HEK293T (cell line): Measurements from ENCODE around the gene CLC.
"Not testable (repeated sequence)": the region's sequence is repeated elsewhere in the genome, so short reads cannot be mapped to it uniquely, and the experiment has no call there.

Source experiments
- CTCF ChIA-PET: fragments of 350-600 bp; formaldehyde crosslinking; extraction: SDS; loops from one replicate; lab custom pipeline; 2021; ENCODE audit warnings: antibody characterized with exemption, inconsistent platforms; lab: Yijun Ruan, JAX
- POLR2A ChIA-PET: fragments of 350-600 bp; formaldehyde crosslinking; extraction: SDS; loops from one replicate; lab custom pipeline; 2020; ENCODE audit warnings: antibody characterized with exemption, inconsistent platforms; lab: Yijun Ruan, JAX
- DNase-seq: peaks from one replicate; pipeline ENCODE4 v3.0.0; 2012; ENCODE audit warnings: mixed read lengths; ENCODE audit errors: extremely low spot score
- ARNT ChIP-seq: fragments of 450-650 bp; IDR thresholded peaks from 2 replicates; pipeline ENCODE4 v1.6.1; 2017; ENCODE audit warnings: mild to moderate bottlenecking
- BHLHE40 ChIP-seq: fragments of 450-650 bp; IDR thresholded peaks from 2 replicates; pipeline ENCODE4 v1.6.1; 2016; ENCODE audit warnings: mild to moderate bottlenecking, moderate library complexity, borderline replicate concordance
- CTBP1 ChIP-seq: fragments of 450-650 bp; IDR thresholded peaks from 2 replicates; pipeline ENCODE4 v1.6.1; 2016; ENCODE audit warnings: borderline replicate concordance
- ELF4 ChIP-seq: fragments of 450-650 bp; IDR thresholded peaks from 2 replicates; pipeline ENCODE4 v1.6.1; 2017; ENCODE audit warnings: antibody characterized with exemption
- FOXA1 ChIP-seq: fragments of 450-650 bp; IDR thresholded peaks from 2 replicates; pipeline ENCODE4 v1.6.1; 2016; ENCODE audit warnings: mild to moderate bottlenecking
- FOXK2 ChIP-seq: fragments of 450-650 bp; IDR thresholded peaks from 2 replicates; pipeline ENCODE4 v1.6.1; 2016; ENCODE audit warnings: mild to moderate bottlenecking
- FOXM1 ChIP-seq: fragments of 450-650 bp; IDR thresholded peaks from 2 replicates; pipeline ENCODE4 v1.6.1; 2017; ENCODE audit warnings: mild to moderate bottlenecking, borderline replicate concordance
- HDGF ChIP-seq: fragments of 450-650 bp; IDR thresholded peaks from 2 replicates; pipeline ENCODE4 v1.6.1; 2017; ENCODE audit warnings: antibody characterized with exemption, borderline replicate concordance
- L3MBTL2 ChIP-seq: fragments of 450-650 bp; conservative IDR thresholded peaks from 2 replicates; pipeline ENCODE4 v1.6.1; 2016; ENCODE audit warnings: mild to moderate bottlenecking
- LEF1 ChIP-seq: fragments of 450-650 bp; IDR thresholded peaks from 2 replicates; pipeline ENCODE4 v1.6.1; 2017; ENCODE audit warnings: mild to moderate bottlenecking, borderline replicate concordance
- NFRKB ChIP-seq: fragments of 450-650 bp; IDR thresholded peaks from 2 replicates; pipeline ENCODE4 v1.6.1; 2016; ENCODE audit warnings: mild to moderate bottlenecking, moderate library complexity
- PKNOX1 ChIP-seq: fragments of 450-650 bp; IDR thresholded peaks from 2 replicates; pipeline ENCODE4 v1.6.1; 2016
- SP1 ChIP-seq: fragments of 450-650 bp; IDR thresholded peaks from 2 replicates; pipeline ENCODE4 v1.6.1; 2017
- SUZ12 ChIP-seq: fragments of 450-650 bp; IDR thresholded peaks from 2 replicates; pipeline ENCODE4 v1.6.1; 2016; ENCODE audit warnings: mild to moderate bottlenecking
- TARDBP ChIP-seq: fragments of 450-650 bp; IDR thresholded peaks from 2 replicates; pipeline ENCODE4 v1.6.1; 2016
- ZNF384 ChIP-seq: fragments of 450-650 bp; IDR thresholded peaks from 2 replicates; pipeline ENCODE4 v1.6.1; 2016

CLC gene

DNA sequence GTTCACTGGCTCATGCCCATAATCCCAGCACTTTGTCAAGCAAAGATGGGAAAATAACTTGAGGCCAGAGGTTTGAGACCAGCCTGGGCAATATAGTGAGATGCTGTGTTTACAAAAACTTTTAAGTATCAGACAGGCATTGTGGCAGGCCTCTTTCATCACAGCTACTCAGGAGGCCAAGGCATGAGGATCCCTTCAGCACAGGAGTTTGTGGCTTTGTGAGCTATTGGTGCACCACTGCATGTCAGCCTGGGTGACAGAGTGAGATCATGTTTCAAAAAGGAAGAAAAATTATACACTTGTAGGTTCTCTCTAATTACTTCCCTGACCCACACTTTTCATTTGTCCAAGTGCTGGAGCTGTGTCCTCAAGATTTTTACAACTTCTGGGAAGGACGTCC, 45.0 kb downstream of the CLC start:
- CTCF ChIA-PET: no interaction called here
- no peak for DNase-seq
- POLR2A ChIA-PET: no interaction called here
- TF ChIP-seq FOXK2 (no peak), PKNOX1 (no peak), SUZ12 (no peak), CTBP1 (no peak), ARNT (no peak), SP1 (no peak), L3MBTL2 (no peak), FOXM1 (no peak), BHLHE40 (no peak), TARDBP (no peak), HDGF (no peak), ZNF384 (no peak), FOXA1 (no peak), NFRKB (no peak), ELF4 (no peak), LEF1 (no peak)

DNA sequence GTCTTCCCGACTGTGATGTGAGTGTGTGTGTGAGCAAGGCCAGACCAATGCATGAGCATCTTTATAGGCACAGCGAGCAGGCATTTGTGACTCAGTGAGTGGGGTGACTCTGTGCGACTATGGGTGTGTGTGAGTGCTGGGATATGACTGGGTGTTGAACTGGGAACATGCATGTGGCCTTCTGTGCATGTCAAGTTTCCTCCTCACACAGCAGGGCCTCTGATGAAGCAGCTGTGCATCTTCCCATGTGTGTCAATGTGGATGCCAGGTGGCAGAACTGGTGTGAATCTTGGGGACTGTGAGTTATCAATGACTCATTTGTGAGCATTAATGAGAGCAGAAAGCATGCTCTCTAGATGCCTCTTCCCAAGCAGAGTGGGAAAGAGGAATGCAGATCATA, 45.7 kb downstream of the CLC start:
- TF ChIP-seq BHLHE40 (no peak), HDGF (no peak), TARDBP (no peak)
- CTCF ChIA-PET: no interaction called here
- no peak for DNase-seq
- POLR2A ChIA-PET: no interaction called here

DNA sequence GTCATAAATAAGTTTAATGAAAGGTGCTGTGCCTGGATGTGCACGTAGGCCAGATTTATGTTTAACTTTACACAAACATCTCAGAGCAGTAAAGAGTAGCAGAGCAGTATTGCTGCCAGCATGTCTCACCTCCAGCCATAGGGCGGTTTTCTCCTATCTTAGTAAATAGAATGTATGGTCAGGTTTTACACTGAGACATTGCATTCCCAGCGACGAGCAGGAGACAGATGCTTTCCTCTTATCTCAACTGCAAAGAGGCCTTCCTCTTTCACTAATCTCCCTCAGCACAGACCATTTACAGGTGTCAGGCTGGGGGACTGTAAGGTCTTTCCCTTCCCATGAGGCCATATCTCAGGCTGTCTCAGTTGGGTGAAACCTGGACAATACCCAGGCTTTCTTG, 49.2 kb downstream of the CLC start:
- DNase-seq, POLR2A ChIA-PET, CTCF ChIA-PET: not testable (repeated sequence)

- no peak for DNase-seq
- TF ChIP-seq L3MBTL2 (no peak), FOXK2 (no peak), LEF1 (no peak), ARNT (no peak), SP1 (no peak), ELF4 (no peak), PKNOX1 (no peak), NFRKB (no peak), ZNF384 (no peak), HDGF (no peak), CTBP1 (no peak), FOXA1 (no peak)
- ChIA-PET POLR2A (no interaction called here), CTCF (no interaction called here)
Observed at GRCh38 chr19:39686739-39687138, 51.1 kb downstream of the CLC start.

DNA sequence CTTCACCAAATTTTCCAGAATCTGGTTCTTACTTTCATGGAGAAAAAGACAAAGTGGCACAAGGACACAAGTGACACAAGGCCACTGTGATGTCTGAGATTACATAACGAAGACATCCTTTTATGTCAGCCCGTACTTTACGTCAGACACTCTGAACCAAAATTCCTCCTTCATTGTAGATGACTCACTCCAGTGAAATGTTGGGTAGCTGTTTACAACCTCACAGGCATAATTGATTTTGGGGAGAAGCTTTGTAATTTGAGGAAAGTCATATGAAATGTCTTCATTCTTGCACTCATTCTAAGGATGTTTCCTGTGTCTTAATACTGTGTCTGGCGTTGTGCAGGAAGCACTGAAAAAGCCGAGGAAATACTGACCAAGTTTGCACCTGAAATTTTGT, 53.6 kb downstream of the CLC start:
- no peak for TF ChIP-seq LEF1
- no peak for TF ChIP-seq SUZ12
- no peak for TF ChIP-seq NFRKB
- no peak for TF ChIP-seq HDGF
- no peak for TF ChIP-seq L3MBTL2
- TF ChIP-seq BHLHE40: no peak
- no peak for TF ChIP-seq CTBP1
- CTCF ChIA-PET: no interaction called here
- no peak for DNase-seq
- POLR2A ChIA-PET: no interaction called here

DNA sequence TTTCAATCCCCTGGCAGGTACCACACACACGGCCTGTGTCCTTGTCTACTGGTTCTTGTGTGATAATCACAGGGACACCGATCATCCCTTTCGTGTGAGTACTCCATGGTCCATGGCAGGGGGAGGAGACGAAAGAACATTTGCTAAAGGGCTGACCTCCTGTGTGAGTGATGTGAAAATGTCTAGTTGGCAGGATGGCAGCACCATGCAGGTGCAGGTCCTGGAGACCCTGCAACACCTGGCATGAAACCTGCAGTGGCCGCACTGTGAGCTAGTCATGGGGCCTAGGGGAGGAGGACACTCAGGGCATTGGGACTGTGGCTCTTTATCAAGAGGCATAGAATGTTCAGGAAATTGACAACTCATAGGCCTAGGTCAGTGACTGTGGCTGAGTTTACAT, 56.4 kb downstream of the CLC start:
- POLR2A ChIA-PET: no interaction called here

More for the DNA sequence above, 56.4 kb downstream of the CLC start:
- no peak for TF ChIP-seq ELF4
- no peak for TF ChIP-seq BHLHE40
- CTCF ChIA-PET: no interaction called here
- DNase-seq: no peak
